ENCODE measurements around the gene PIEZO2. TPM values are rescaled to one million over a fixed set of nuclear protein-coding genes. Genes with fewer than 3 reads are reported as not detected.
"Not testable (repeated sequence)": the region's sequence is repeated elsewhere in the genome, so short reads cannot be mapped to it uniquely, and the experiment has no call there.

PIEZO2 gene
- polyA plus RNA-seq, 1 donor from 2014 or later, result 0.30 TPM

- H3K9me3 ChIP-seq (ENCODE audit: low read length), result no peaks in the 10 kb centered on the region
- no peaks in the 10 kb centered on the region for H3K79me2 ChIP-seq (replicated peaks; ENCODE audit: insufficient read depth, low read length)
- no peak overlapping the region for H3K4me3 ChIP-seq (ENCODE audit: low read length)
- H3F3A ChIP-seq (ENCODE audit: insufficient read depth, low read length, poor library complexity, severe bottlenecking), result no peaks in the 10 kb centered on the region
- TF ChIP-seq EZH2 (IDR thresholded peaks at IDR 0.05; ENCODE audit: borderline replicate concordance, insufficient read depth, low read length, poor library complexity, severe bottlenecking), result no peak
- no peak for TF ChIP-seq TAF1 (IDR thresholded peaks at IDR 0.05; ENCODE audit: low read depth)
- TF ChIP-seq, protein P1, sequence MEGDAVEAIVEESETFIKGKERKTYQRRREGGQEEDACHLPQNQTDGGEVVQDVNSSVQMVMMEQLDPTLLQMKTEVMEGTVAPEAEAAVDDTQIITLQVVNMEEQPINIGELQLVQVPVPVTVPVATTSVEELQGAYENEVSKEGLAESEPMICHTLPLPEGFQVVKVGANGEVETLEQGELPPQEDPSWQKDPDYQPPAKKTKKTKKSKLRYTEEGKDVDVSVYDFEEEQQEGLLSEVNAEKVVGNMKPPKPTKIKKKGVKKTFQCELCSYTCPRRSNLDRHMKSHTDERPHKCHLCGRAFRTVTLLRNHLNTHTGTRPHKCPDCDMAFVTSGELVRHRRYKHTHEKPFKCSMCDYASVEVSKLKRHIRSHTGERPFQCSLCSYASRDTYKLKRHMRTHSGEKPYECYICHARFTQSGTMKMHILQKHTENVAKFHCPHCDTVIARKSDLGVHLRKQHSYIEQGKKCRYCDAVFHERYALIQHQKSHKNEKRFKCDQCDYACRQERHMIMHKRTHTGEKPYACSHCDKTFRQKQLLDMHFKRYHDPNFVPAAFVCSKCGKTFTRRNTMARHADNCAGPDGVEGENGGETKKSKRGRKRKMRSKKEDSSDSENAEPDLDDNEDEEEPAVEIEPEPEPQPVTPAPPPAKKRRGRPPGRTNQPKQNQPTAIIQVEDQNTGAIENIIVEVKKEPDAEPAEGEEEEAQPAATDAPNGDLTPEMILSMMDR (IDR thresholded peaks at IDR 0.05; ENCODE audit: poor library complexity, severe bottlenecking), result no peak
- TF ChIP-seq RAD21 (conservative IDR thresholded peaks at IDR 0.05), result no peak
- TF ChIP-seq SMC3 (conservative IDR thresholded peaks at IDR 0.05; ENCODE audit: poor library complexity), result no peak
- no peak for TF ChIP-seq MXI1 (conservative IDR thresholded peaks at IDR 0.05; ENCODE audit: poor library complexity, severe bottlenecking)
- TF ChIP-seq POLR2AphosphoS5 (IDR thresholded peaks at IDR 0.05), result no peak
- TF ChIP-seq EP300 (conservative IDR thresholded peaks at IDR 0.05; ENCODE audit: poor library complexity, severe bottlenecking), result no peak
- TF ChIP-seq, protein P2, sequence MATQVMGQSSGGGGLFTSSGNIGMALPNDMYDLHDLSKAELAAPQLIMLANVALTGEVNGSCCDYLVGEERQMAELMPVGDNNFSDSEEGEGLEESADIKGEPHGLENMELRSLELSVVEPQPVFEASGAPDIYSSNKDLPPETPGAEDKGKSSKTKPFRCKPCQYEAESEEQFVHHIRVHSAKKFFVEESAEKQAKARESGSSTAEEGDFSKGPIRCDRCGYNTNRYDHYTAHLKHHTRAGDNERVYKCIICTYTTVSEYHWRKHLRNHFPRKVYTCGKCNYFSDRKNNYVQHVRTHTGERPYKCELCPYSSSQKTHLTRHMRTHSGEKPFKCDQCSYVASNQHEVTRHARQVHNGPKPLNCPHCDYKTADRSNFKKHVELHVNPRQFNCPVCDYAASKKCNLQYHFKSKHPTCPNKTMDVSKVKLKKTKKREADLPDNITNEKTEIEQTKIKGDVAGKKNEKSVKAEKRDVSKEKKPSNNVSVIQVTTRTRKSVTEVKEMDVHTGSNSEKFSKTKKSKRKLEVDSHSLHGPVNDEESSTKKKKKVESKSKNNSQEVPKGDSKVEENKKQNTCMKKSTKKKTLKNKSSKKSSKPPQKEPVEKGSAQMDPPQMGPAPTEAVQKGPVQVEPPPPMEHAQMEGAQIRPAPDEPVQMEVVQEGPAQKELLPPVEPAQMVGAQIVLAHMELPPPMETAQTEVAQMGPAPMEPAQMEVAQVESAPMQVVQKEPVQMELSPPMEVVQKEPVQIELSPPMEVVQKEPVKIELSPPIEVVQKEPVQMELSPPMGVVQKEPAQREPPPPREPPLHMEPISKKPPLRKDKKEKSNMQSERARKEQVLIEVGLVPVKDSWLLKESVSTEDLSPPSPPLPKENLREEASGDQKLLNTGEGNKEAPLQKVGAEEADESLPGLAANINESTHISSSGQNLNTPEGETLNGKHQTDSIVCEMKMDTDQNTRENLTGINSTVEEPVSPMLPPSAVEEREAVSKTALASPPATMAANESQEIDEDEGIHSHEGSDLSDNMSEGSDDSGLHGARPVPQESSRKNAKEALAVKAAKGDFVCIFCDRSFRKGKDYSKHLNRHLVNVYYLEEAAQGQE (IDR thresholded peaks at IDR 0.05; ENCODE audit: borderline replicate concordance), result no peak
- H2AFZ ChIP-seq (ENCODE audit: low read depth, low read length), result no peak overlapping the region
- no peak overlapping the region for H3K27ac ChIP-seq (ENCODE audit: low read length)
- H3K36me3 ChIP-seq (ENCODE audit: insufficient read depth, low read length), result no peaks in the 10 kb centered on the region
- no peak overlapping the region for H3K4me2 ChIP-seq (ENCODE audit: low read length)
- no peaks in the 10 kb centered on the region for H3K27me3 ChIP-seq (ENCODE audit: insufficient read depth, low read depth, low read length)
- no peak overlapping the region for H3K9ac ChIP-seq (ENCODE audit: low read length)
- no peaks in the 10 kb centered on the region for H4K20me1 ChIP-seq (ENCODE audit: insufficient read depth)
- no peaks in the 10 kb centered on the region for H3K9me2 ChIP-seq (ENCODE audit: insufficient read depth, low read length)
These were observed 226.2 kb downstream of the PIEZO2 start for GRCh38 chr18:10923141-10923540.

DNA sequence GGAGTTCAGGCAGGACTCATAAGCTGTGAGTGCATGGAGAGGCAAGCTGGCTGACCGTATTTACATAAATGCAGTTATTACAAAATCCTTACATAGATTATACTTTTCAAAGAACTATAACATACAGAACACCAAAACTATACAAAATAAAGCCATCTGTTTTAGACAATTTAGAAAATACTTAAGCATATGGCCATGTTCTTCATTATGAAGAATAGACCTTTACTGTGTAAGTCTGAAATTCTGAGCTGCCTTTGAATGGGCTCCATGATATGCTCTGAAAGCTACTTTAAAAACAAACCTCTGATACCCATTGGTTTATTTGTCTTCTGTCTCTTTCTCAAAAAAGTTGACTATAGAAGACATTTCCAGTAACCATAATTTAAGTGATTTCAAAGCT is 226.7 kb downstream of the PIEZO2 start:
- not testable (repeated sequence) for H3K9me2 ChIP-seq (ENCODE audit: insufficient read depth, low read length); H3K79me2 ChIP-seq (replicated peaks; ENCODE audit: insufficient read depth, low read length); H3K4me3 ChIP-seq (ENCODE audit: low read length); H3K27me3 ChIP-seq (ENCODE audit: insufficient read depth, low read depth, low read length); H3K36me3 ChIP-seq (ENCODE audit: insufficient read depth, low read length); H3K9me3 ChIP-seq (ENCODE audit: low read length); H4K20me1 ChIP-seq (ENCODE audit: insufficient read depth); H3K4me2 ChIP-seq (ENCODE audit: low read length); H3F3A ChIP-seq (ENCODE audit: insufficient read depth, low read length, poor library complexity, severe bottlenecking); H2AFZ ChIP-seq (ENCODE audit: low read depth, low read length); H3K9ac ChIP-seq (ENCODE audit: low read length); H3K27ac ChIP-seq (ENCODE audit: low read length)

GRCh38 chr18:10920309-10920708 is 229.1 kb downstream of the PIEZO2 start:
- H4K20me1 ChIP-seq (ENCODE audit: insufficient read depth); H3F3A ChIP-seq (ENCODE audit: insufficient read depth, low read length, poor library complexity, severe bottlenecking); H3K4me2 ChIP-seq (ENCODE audit: low read length); H2AFZ ChIP-seq (ENCODE audit: low read depth, low read length); H3K27me3 ChIP-seq (ENCODE audit: insufficient read depth, low read depth, low read length); H3K27ac ChIP-seq (ENCODE audit: low read length); H3K9ac ChIP-seq (ENCODE audit: low read length); H3K4me3 ChIP-seq (ENCODE audit: low read length); H3K9me2 ChIP-seq (ENCODE audit: insufficient read depth, low read length); H3K79me2 ChIP-seq (replicated peaks; ENCODE audit: insufficient read depth, low read length); H3K9me3 ChIP-seq (ENCODE audit: low read length); H3K36me3 ChIP-seq (ENCODE audit: insufficient read depth, low read length): not testable (repeated sequence)
